HepG2 (cell line): ENCODE data around the gene RCBTB1. TPM values are rescaled to one million over a fixed set of nuclear protein-coding genes. Genes with fewer than 3 reads are reported as not detected.

Experiments
- BORCS8-MEF2B ChIP-seq: sonication (generic); formaldehyde crosslinking; IDR thresholded peaks from 2 replicates; pipeline ENCODE4 v1.8.0; 2022; ENCODE audit warnings: mild to moderate bottlenecking, missing genetic modification reagents
- MAFF ChIP-seq: IDR thresholded peaks from 2 replicates; pipeline ENCODE4 v1.6.1; 2011; ENCODE audit warnings: low read depth, low read length, improper control_type of control experiment
- ZNF766 ChIP-seq: sonication (generic); formaldehyde crosslinking; IDR thresholded peaks from 2 replicates; pipeline ENCODE4 v1.5.0; 2020; ENCODE audit warnings: missing genetic modification reagents, borderline replicate concordance
- ZNF883 ChIP-seq: sonication (generic); formaldehyde crosslinking; IDR thresholded peaks from 2 replicates; pipeline ENCODE4 v1.5.1; 2020; ENCODE audit warnings: mild to moderate bottlenecking, missing genetic modification reagents; ENCODE audit errors: not compliant biosample characterization
- polyA plus RNA-seq, 8 experiments: library from polyadenylated mRNA; depleted of rRNA in 3 of 8; stranded (reverse) in 7 of 8; unstranded in 1 of 8; fragments of >200 nt; fragmentation: Illumina TruSeq in 4 of 8; extraction: Trizol in 4 of 8; gene quantifications; 2 replicates each; pipeline versions ENCODE4 v1.2.1 to v1.2.3, GENCODE V29; 2011 to 2016; ENCODE audit warnings: low read depth in 4 of 8, missing spikeins in 1 of 8, mixed read lengths in 1 of 8; ENCODE audit not compliant: insufficient read depth in 1 of 8
- total RNA-seq, 5 experiments: library from RNA; depleted of rRNA; stranded (reverse); fragments of >200 nt; fragmentation: Illumina TruSeq; extraction: Trizol; gene quantifications; 2 replicates each; pipeline ENCODE4 v1.2.3, GENCODE V29; 2016; ENCODE audit warnings: low read depth in 1 of 5
- TF ChIP-seq, protein P1 (sequence below): sonication (generic); formaldehyde crosslinking; IDR thresholded peaks from 2 replicates; pipeline ENCODE4 v1.5.1; 2020; ENCODE audit warnings: missing genetic modification reagents, mild to moderate bottlenecking, borderline replicate concordance
- TF ChIP-seq, protein P2 (sequence below): sonication (generic); formaldehyde crosslinking; IDR thresholded peaks from 2 replicates; pipeline ENCODE4 v1.8.0; 2022; ENCODE audit warnings: missing genetic modification reagents, low read depth, mild to moderate bottlenecking, borderline replicate concordance
- TF ChIP-seq, protein P3 (sequence below): conservative IDR thresholded peaks from 2 replicates; pipeline ENCODE4 v1.6.1; 2018; ENCODE audit warnings: missing genetic modification reagents
- TF ChIP-seq, protein P4 (sequence below): sonication (generic); formaldehyde crosslinking; IDR thresholded peaks from 2 replicates; pipeline ENCODE4 v1.5.1; 2020; ENCODE audit warnings: missing genetic modification reagents, mild to moderate bottlenecking, borderline replicate concordance
- TF ChIP-seq, protein P5 (sequence below): sonication (generic); formaldehyde crosslinking; conservative IDR thresholded peaks from 2 replicates; pipeline ENCODE4 v1.4.0; 2020; ENCODE audit warnings: missing genetic modification reagents
- TF ChIP-seq, protein P6 (sequence below): fragments of 450-650 bp; IDR thresholded peaks from 2 replicates; pipeline ENCODE4 v1.6.1; 2016
- TF ChIP-seq, protein P7 (sequence below): sonication (generic); formaldehyde crosslinking; IDR thresholded peaks from 2 replicates; pipeline ENCODE4 v1.4.0; 2020; ENCODE audit warnings: missing genetic modification reagents
- TF ChIP-seq, protein P8 (sequence below): sonication (generic); formaldehyde crosslinking; IDR thresholded peaks from 2 replicates; pipeline ENCODE4 v1.5.0; 2020; ENCODE audit warnings: mild to moderate bottlenecking, missing genetic modification reagents

Gene RCBTB1
- total and polyA plus RNA-seq, 2 of the 13 experiments (the other 11 are each of a cell fraction or from before 2014, with no cell fraction given): 13.4 to 21.6 TPM

DNA sequence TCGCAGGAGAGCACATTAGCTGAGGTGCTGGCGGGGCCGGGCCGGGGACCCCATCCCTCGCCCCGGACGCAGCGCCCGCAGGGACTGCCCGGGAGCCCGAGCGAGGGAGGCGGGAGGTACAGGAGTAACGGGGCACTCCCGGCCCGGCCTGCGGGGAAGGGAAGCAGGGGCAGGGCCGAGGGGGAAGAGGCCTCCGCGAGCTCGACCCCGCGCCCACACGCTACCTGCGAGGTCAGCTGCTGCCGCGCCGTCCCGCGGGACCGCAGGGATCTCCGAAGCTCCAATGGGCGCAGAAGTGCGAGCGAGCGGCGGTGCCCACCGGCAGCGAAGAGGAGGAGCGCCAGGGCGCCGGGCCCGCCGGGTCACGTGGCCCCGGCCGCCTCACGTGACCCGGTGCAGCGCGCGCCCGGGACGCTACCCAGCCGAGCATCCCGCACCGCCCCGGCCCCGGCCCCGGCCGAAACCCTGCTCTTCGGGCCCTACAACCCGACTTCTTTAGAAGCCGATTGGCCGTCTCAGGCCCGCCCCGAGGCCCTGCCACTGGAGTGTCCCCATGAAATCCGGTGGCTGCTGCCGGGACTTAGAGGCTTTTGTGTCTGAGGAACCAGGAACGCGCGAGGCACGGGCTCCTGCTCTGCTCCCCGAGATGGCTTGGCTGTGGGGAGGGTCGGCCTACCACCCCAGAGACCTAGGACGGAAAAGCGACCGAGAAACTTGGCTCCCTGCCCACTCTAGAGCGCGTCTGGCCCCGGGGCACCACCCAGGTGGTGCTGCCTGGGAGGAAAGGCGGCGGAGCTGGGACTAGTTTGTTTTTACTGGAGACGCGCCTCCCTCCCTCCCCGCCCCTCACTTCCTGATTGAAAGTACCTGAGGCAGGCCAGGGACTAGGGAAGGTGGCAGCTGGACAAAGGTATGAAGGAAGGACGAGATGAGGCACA, at the start of gene RCBTB1 (continued):
- TF ChIP-seq, protein P1, sequence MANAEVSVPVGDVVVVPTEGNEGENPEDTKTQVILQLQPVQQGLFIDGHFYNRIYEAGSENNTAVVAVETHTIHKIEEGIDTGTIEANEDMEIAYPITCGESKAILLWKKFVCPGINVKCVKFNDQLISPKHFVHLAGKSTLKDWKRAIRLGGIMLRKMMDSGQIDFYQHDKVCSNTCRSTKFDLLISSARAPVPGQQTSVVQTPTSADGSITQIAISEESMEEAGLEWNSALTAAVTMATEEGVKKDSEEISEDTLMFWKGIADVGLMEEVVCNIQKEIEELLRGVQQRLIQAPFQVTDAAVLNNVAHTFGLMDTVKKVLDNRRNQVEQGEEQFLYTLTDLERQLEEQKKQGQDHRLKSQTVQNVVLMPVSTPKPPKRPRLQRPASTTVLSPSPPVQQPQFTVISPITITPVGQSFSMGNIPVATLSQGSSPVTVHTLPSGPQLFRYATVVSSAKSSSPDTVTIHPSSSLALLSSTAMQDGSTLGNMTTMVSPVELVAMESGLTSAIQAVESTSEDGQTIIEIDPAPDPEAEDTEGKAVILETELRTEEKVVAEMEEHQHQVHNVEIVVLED (CRISPR knock-in tag): 0 out of 2 replicates have a peak, but pooled peaks have one; percentile 40
- TF ChIP-seq, protein P2, sequence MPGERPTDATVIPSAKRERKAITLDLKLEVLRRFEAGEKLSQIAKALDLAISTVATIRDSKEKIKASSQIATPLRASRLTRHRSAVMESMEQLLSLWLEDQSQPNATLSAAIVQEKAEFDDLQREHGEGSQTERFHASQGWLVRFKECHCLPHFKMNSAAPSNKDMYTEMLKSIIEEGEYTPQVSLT (CRISPR knock-in tag): no peak
- TF ChIP-seq MAFF (no peak), ZNF766 (CRISPR knock-in tag) (no peak), BORCS8-MEF2B (peak; percentile 18; the same call in 1 of the 2 replicates), ZNF883 (peak; percentile 43)
- TF ChIP-seq, protein P3, sequence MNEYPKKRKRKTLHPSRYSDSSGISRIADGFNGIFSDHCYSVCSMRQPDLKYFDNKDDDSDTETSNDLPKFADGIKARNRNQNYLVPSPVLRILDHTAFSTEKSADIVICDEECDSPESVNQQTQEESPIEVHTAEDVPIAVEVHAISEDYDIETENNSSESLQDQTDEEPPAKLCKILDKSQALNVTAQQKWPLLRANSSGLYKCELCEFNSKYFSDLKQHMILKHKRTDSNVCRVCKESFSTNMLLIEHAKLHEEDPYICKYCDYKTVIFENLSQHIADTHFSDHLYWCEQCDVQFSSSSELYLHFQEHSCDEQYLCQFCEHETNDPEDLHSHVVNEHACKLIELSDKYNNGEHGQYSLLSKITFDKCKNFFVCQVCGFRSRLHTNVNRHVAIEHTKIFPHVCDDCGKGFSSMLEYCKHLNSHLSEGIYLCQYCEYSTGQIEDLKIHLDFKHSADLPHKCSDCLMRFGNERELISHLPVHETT (CRISPR knock-in tag): peak; percentile 30; the same call in 1 of the 2 replicates
- TF ChIP-seq, protein P4, sequence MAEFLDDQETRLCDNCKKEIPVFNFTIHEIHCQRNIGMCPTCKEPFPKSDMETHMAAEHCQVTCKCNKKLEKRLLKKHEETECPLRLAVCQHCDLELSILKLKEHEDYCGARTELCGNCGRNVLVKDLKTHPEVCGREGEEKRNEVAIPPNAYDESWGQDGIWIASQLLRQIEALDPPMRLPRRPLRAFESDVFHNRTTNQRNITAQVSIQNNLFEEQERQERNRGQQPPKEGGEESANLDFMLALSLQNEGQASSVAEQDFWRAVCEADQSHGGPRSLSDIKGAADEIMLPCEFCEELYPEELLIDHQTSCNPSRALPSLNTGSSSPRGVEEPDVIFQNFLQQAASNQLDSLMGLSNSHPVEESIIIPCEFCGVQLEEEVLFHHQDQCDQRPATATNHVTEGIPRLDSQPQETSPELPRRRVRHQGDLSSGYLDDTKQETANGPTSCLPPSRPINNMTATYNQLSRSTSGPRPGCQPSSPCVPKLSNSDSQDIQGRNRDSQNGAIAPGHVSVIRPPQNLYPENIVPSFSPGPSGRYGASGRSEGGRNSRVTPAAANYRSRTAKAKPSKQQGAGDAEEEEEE (CRISPR knock-in tag): no peak
- TF ChIP-seq, protein P5, sequence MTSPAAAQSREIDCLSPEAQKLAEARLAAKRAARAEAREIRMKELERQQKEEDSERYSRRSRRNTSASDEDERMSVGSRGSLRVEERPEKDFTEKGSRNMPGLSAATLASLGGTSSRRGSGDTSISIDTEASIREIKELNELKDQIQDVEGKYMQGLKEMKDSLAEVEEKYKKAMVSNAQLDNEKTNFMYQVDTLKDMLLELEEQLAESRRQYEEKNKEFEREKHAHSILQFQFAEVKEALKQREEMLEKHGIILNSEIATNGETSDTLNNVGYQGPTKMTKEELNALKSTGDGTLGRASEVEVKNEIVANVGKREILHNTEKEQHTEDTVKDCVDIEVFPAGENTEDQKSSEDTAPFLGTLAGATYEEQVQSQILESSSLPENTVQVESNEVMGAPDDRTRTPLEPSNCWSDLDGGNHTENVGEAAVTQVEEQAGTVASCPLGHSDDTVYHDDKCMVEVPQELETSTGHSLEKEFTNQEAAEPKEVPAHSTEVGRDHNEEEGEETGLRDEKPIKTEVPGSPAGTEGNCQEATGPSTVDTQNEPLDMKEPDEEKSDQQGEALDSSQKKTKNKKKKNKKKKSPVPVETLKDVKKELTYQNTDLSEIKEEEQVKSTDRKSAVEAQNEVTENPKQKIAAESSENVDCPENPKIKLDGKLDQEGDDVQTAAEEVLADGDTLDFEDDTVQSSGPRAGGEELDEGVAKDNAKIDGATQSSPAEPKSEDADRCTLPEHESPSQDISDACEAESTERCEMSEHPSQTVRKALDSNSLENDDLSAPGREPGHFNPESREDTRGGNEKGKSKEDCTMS (CRISPR knock-in tag): no peak
- TF ChIP-seq, protein P6, sequence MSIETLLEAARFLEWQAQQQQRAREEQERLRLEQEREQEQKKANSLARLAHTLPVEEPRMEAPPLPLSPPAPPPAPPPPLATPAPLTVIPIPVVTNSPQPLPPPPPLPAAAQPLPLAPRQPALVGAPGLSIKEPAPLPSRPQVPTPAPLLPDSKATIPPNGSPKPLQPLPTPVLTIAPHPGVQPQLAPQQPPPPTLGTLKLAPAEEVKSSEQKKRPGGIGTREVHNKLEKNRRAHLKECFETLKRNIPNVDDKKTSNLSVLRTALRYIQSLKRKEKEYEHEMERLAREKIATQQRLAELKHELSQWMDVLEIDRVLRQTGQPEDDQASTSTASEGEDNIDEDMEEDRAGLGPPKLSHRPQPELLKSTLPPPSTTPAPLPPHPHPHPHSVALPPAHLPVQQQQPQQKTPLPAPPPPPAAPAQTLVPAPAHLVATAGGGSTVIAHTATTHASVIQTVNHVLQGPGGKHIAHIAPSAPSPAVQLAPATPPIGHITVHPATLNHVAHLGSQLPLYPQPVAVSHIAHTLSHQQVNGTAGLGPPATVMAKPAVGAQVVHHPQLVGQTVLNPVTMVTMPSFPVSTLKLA: no peak
- TF ChIP-seq, protein P7, sequence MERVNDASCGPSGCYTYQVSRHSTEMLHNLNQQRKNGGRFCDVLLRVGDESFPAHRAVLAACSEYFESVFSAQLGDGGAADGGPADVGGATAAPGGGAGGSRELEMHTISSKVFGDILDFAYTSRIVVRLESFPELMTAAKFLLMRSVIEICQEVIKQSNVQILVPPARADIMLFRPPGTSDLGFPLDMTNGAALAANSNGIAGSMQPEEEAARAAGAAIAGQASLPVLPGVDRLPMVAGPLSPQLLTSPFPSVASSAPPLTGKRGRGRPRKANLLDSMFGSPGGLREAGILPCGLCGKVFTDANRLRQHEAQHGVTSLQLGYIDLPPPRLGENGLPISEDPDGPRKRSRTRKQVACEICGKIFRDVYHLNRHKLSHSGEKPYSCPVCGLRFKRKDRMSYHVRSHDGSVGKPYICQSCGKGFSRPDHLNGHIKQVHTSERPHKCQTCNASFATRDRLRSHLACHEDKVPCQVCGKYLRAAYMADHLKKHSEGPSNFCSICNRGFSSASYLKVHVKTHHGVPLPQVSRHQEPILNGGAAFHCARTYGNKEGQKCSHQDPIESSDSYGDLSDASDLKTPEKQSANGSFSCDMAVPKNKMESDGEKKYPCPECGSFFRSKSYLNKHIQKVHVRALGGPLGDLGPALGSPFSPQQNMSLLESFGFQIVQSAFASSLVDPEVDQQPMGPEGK (CRISPR knock-in tag): peak; percentile 39; the same call in 1 of the 2 replicates
- TF ChIP-seq, protein P8, sequence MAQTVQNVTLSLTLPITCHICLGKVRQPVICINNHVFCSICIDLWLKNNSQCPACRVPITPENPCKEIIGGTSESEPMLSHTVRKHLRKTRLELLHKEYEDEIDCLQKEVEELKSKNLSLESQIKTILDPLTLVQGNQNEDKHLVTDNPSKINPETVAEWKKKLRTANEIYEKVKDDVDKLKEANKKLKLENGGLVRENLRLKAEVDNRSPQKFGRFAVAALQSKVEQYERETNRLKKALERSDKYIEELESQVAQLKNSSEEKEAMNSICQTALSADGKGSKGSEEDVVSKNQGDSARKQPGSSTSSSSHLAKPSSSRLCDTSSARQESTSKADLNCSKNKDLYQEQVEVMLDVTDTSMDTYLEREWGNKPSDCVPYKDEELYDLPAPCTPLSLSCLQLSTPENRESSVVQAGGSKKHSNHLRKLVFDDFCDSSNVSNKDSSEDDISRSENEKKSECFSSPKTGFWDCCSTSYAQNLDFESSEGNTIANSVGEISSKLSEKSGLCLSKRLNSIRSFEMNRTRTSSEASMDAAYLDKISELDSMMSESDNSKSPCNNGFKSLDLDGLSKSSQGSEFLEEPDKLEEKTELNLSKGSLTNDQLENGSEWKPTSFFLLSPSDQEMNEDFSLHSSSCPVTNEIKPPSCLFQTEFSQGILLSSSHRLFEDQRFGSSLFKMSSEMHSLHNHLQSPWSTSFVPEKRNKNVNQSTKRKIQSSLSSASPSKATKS (CRISPR knock-in tag): no peak
